Inflammatory macrophage treated with lipopolysaccharide for 1 hour (primary cell): Measurements from ENCODE around the gene SLC8A2.
"Not testable (repeated sequence)": the region's sequence is repeated elsewhere in the genome, so short reads cannot be mapped to it uniquely, and the experiment has no call there.

Experiments used
- DNase-seq, 2 donors: peaks; one replicate each; pipeline ENCODE4 v3.0.0-alpha.2; 2020 to 2022

The SLC8A2 gene

DNA sequence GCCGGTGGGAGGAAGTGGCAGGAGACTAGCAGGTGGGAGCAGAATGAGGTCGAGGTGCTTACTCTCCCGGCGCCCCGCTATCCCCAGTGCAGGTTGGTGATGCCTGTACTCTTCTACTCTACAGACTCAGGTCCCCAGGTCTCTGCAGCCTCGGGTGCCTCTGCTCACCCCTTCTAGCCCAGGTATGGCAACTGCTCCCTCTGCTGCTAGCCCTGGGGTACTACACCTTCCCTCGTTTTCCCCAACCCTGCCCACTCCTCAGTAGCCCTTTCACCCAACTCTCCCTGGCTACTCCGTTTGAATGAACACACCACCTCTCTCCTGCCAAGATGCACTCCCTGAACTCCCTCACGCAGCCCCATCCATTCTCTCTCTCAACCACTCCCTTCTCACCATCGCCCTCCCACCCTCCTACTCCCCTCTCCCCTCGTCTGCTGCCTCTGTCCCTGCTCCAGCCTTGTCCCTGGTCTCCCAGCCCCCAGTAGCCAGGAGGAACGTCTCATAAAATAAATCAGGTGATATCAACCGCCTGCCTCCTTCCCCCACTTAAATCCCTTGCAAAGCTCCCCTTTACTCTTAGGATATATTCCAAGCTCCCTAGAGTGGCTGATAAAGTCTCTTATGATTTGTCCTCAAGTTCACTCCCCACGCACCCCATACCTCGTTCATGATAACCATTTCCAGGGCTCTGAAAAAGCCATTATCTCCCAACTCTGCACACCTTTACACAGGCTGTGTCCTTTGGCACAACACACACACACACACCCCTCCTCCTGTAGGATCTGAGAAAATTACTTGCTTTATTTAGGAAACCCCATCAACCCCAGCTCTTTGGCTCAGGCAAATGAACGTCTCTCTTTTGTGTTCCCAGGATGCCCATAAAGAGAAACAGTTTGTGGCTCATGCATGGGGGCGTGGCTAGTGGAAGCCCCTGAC lies 44.2 kb downstream of the SLC8A2 start:
- DNase-seq, result peak in 1 of 2 donors; percentile 76

DNA sequence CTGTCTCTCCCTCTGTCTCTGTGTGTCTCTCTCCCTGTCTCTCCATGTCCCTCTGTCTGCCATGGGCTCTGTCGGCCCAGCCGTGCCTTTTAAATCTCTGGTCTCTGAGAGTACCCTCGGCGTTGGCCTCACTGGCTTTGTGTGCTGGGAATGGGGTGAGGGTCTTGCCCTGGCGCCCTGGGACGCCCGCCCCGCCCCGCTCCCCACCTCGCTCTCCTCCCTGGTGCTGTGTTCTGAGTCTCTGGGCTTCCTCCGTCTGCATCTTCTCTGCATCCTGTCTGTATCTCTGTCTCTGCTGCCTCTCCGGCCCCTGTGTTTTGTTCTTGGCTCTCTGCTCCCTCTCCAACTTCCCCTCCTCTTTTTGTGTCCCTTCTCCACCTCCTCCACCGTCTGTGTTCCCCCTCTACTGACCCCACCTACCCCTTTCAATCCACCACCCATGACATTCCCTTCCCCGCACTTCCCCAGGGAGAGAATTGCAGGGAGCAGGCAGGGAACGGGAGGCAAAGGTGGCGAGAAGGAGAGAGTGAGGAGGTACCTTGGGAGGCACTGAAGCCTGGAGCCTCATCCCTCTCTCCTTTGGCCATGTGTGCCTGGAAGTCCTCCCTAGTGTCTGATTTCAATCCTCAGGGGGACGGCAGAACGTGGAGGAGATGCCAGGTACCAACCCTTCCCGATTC lies 48.4 kb downstream of the SLC8A2 start:
- no peak for DNase-seq

DNA sequence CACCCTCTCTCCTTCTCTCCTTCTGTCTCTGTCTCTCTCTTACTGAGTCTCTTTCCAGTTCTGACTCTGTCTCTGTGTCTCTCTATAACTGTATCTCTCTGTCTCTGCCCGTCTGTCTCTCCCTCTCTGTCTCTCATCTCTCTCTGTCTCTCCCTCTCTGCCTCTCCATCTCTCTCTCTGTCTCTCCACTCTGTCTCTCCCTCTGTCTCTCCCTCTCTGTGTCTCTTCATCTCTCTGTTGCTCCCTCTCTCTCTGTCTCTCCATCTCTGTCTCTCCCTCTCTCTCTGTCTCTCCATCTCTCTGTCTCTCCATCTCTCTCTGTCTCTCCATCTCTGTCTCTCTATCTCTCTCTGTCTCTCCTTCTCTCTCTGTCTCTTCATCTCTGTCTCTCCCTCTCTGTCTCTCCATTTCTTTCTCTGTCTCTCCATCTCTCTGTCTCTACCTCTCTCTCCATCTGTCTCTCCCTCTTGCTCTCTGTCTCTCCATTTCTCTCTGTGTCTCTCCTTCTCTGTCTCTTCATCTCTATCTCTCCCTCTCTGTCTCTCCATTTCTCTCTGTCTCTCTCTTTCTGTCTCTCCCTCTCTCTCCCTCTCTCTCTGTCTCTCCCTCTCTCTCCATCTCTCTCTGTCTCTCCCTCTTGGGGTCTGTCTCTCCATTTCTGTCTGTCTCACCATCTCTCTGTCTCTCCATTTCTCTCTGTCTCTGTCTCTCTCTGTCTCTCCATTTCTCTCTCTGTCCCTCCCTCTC lies 49.1 kb downstream of the SLC8A2 start:
- DNase-seq, result no peak

DNA sequence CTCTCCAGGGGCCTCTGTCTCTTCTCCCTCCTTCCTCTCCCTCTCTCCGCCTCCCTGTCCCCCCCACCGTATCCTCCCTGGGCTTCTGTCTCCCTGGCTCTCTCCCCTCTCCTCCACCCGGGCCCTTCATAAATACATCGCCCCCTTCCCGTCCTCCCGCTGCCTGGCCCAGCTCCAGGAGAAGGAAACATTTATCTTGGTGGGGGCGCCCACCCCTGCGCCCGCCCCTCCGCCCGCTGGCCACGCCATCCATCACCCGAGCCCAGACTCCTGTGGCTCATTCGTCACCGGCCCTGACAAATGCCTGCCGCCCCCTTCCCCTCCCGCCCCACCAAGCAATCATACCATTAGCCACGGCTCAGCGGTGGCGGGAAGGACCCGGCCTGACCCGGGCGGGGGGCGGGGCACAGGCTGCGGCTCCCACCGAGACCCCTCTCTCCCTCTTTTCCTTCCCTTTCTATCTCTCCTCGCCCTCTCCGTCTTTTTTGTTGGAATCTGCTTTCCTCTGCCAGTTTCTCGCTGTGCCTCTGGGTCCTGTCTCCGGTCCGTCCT lies 49.8 kb downstream of the SLC8A2 start:
- no peak for DNase-seq

DNA sequence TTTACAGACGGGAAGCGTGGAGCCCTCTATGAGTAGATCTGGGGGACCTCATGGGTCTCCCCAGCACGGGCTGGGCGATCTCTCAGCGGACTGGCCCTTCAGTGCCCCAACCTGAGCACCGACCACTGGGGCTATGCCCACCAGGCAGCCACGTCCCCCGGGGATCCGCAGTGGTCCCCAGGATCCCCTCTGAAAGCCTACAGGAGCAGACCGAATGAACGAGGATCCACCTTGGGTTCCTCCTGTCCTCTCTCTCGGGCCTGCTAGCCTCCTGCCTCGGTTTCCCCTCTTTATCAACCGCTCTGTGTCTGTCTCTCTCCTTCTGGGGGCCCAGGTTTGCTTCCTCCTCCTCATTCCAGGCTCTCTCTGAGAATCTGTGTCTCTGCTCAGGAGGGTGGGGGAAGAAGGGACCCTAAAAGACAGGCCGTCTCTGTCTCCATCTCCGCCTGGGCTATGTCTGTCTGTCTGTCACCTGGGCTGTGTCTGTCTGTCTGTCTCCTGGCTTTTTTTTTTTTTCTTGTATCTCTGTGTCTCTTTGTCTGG lies 50.4 kb downstream of the SLC8A2 start:
- no peak for DNase-seq

DNA sequence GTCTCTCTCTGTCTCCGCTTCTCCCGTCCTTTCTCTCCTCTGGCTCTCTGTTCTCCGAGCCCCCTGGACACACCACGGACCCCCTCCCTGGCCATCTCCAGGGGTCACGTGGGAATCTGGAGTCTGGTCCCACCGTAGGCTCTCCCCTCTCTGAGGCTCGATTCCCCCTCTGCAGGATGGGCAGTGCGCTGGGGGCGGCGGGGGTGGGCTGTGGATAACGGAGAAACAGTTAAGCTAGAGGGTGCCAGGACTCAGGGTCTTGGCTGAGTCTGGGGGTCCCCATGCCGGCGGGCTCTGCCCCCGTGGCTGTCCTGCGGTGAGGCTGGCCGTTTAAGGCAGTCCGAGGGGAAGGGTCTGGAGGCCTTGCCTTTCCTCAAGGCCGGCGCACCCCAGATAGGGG lies 51.9 kb downstream of the SLC8A2 start:
- no peak for DNase-seq

DNA sequence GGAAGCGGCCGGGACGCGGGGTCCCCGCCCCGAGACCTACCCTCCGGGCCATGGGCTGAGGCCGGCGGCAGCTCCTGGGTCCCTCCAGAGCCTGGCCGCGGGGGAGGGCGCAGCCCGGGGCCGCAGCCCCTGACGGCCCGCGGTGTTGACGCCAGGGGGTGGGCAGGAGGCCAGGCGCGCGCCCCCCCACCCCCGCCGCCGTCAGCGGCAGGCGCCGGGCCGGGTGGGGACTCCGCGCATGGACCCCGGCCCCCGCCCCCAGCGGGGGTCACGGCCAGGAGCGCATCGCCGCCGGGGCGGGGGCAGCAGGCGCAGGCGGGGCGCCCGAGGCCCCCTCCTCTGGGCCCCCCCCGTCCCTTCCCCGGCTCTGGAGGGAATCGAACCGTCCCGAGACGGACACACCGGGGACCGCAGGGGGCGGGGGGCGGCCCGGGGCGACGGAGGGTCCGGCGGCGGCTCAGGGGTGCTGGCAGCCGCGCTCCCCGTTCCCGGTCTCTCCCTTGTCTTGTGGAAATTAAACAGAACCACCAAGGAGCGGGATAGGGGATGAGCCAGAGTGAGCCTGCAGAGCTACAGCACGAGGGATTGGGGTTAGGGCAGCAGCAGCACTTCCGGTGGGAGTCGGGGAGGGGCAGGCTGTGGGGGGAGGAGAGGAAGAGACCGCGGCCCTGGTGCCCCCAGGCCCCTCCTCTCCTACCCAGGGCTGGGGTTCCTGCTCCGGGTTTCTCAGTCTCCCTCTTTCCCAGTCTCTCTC lies 52.5 kb downstream of the SLC8A2 start, which contains the start of gene MEIS3:
TSS of gene MEIS3 (minus strand) at position 498 of the 754 bp plus-strand sequence. CDS start at position 52, 446 bp downstream.
- no peak for DNase-seq

DNA sequence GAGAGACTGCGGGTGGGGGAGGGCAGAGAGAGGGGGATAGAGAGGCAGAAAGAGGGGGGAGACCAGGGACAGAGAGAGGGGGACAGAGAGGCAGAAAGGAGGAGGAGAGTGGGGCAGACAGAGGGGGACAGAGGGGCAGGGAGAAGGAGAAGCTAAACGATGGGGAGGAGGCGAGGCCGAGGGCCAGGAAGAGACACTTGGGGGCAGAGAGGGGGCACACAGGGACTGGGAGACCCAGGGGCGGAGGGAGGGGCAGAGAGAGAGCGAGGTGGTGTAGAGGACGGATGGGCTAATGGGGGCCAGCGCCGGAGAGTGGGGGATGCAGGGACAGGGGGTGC lies 53.0 kb downstream of the SLC8A2 start:
- DNase-seq, result no peak

DNA sequence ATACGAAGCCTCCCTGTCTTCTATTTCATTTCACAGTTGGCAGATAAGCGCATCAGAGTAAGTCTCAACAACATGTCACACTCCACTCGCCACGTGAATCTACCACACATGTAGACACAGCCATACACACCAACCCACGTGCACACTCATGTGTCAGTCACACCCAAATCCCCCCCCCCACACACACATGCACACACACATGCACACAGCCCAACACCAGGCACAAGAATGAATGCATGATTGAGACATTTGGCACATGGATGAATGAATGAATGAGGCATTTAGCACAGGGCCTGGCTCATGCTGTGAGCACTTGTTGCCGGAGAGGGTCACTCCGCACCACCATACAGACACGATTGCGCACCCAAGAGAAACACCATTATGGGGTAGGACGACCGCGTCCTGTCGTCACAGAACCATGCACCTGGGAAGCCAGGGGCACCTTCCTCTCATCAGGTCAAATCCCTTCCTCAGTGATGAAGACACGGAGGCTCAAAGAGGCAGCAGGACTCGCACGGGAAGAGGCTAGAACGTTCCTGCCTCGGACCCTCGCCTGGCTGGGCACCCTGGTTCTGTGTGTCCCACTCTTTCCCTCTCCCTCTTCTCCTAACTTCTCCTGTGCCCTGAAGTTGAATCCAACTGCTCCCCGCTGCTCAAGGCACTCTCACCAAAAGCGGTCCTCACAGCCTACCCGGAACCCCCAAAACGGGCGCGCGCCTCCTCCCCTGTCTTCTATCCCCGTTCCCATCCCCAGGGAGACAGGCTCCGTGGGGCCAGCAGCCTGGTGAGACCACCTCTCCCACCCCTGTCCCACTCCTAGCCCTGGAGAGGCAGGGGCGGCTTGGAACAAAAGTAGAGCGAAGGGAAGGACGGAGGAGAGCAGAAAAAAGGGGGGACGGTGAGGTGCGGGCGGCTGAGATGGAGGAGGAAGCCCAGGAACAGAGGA lies 53.7 kb downstream of the SLC8A2 start:
- no peak for DNase-seq

DNA sequence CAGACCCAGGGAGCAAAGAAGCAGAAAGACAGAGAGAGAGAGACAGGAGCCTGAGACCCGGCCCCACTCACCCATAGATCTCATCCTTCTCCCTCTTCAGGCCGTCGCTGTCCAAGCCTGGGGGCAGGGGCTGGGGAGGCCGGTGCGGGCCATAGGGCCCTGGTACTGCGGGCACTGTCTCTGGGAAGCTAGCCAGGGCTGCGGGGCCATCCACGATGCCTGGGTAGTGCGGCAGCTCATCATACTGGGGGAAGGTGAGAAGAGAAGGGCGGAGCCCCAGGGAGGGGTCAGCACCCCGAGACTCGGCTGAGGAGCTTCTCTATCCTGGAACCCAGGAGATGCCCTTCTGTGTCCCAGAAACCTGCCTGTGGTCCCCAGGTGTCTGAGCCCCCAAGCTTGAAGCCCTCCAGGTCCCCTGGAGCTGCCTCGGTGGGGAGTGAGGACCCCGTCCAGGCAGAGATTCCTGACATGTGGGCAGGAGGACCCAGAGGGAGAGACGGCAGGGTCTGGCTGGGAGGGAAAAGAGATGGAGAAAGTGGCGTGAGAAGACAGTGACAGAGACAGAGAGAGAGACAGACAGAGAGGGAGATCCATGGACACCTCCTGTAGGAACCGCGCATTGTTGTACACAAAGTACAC lies 54.5 kb downstream of the SLC8A2 start:
- DNase-seq, result no peak

DNA sequence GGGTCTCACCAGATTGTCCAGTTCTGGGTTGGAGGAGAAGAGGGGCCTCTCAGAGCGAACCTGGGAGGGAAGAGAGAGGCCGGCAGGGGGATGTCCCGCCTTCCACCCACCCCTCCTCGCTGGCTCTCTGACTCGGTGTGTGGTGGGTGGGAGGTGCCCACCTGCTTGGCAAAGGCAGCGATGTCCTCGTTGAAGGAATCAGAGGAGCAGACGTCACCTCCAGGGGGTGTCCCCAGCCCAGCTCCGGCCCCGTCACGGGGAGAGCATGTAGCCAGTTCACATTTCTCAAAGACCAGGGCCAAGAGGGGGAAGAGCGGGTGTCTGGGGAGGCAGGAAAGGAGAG lies 55.1 kb downstream of the SLC8A2 start:
- no peak for DNase-seq

DNA sequence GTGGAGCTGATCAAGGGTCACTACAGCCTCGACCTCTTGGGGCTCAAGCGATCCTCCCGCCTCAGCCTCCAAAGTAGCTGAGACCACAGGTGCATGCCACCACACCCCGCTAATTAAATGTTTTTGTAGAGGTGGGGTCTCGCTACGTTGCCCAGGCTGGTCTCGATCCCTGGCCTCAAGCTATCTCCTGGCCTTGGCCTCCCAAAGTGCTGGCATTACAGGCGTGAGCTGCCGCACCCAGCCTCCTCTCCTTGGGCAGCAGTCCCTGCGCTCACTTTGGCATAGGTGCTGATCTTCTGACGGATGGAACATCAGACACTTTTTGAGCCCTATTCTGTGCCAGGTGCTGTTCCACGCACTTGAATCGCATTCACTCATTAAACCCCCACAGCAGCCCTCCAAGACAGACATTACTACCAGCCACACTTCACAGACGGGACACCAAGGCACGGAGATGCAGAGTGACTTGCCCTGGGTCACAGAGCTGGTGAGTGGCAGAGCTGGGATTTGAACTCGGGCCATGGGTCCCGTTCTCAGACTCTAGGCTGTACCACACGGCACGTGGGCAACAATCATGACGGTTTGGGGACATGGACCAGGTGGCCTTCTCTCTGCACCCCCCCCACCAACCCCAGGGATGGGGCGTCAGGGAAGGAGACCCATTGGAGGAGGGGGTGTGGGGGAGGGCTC lies 55.6 kb downstream of the SLC8A2 start:
- no peak for DNase-seq

DNA sequence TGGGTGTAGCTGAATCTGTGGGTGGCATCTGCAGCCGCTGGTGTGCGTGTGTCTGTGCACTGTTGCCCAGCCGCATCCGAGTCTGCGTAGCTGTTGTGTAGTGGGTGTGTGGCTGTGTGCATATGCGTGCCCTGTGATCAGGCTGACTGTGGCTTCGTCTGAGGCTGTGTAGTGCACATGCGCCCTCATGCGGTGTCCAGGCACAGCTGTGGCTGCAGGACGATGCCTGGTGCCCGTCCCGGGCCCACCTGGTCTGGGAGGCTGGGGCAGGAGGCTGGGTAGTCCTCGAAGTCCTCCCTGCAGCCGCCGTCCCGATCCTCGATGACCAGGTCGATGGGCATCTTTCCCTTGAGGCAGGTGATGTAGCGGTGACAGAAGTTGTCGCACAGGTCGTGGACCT lies 57.2 kb downstream of the SLC8A2 start:
- peak in 1 of 2 donors; percentile 21 for DNase-seq

DNA sequence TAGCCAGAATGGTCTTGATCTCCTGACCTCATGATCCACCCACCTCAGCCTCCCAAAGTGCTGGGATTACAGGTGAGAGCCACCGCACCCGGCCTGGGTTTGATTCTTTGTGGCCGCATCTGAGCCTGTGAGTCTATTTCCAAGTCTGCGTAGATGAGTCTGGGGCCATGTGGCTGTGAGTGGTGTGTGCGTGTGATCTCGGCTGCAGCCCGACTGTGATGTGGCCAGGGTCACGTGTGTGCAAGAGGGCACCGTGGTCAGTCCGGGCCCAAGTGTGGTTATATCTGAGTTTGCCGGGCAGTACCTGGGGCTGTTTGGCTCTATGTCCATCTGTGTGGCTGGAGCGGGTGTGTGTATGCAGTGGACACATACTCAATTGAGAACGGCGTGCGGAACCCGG lies 57.8 kb downstream of the SLC8A2 start:
- no peak for DNase-seq

DNA sequence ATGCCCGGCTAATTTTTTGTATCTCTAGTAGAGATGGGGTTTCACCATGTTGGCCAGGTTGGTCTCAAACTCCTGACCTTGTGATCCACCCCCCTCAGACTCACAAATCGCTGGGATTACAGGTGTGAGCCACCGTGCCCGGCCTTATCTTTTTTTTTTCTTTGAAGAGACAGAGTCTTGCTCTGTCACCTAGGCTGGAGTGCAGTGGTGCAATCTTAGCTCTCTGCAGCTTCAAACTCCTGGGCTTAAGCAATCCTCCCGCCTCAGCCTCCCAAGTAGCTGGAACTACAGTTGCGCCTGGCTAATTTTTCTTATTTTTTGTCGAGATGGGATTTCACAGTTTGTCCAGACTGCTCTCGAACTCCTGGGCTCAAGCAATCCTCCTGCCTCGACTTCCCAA lies 60.0 kb downstream of the SLC8A2 start:
- not testable (repeated sequence) for DNase-seq

DNA sequence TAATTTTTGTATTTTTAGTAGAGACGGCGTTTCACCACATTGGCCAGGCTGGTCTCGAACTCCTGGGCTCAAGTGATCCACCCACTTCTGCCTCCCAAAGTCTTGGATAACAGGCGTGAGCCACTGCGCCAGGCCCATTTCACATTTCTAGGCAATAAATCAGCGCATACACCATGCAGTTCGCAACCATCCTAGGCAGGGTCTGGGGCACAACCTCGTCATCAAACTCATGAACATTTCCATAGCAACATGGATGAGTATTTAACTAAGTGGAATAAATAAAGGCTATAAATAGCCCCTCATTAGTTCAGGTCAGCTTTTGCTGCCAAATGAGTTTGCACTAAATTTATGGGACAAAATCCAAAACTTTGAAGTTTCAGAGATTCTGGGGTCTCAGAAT lies 60.6 kb downstream of the SLC8A2 start:
- DNase-seq, result no peak

DNA sequence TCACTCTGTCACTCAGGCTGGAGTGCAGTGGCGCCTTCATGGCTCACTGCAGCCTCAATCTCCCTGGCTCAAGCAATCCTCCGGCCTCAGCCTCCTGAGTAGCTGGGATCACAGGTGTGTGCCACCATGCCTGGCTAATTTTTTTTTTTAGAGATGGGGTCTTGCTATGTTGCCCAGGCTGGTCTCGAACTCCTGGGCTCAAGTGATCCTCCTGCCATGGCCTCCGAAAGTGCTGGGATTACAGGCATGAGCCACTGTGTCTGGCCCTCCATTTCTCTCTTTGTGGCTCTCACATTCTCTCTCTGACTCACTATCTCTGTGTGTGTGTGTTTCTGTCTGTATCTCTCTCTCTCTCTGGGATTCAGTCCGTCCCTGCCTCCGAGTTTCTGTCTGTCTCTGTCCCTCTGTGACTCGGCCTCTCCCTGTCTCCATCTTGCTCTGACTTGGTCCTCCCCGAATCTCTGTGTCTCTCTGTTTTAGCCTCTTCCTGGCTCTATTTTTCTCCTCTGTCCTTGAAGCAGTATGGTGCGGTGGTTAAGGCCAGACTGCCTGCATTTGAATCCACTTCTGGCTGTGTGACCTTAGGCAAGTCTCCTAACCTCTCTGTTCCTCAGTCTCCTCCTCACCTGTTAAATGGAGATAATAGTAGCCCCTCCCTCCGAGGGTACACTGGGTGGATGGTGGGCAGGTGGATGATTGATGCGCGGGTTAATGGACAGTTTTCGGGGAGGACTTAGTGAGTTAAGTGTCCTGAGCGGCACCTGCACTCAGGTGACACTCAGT lies 63.3 kb downstream of the SLC8A2 start:
- DNase-seq, result no peak

DNA sequence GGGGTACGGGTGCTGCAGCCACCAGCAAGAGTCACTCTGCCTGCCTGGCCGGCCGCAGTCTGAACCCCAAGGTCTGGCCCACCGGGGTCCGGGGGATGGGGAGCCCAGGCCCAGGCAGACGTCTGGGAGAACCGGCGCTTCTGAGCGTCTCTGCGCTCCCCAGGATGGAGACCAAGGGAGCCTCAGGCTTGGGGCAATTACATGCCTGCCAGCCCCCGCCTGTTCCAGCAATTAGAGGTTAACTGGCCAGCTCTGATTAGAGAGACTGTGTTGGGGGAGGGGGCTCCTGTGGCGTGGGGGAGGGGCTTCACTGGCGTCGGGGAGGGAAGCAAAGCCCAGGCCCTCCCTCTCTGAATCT lies 64.3 kb downstream of the SLC8A2 start:
- DNase-seq, result no peak
